ENCODE measurements around the gene SLC5A3.

The SLC5A3 gene

DNA sequence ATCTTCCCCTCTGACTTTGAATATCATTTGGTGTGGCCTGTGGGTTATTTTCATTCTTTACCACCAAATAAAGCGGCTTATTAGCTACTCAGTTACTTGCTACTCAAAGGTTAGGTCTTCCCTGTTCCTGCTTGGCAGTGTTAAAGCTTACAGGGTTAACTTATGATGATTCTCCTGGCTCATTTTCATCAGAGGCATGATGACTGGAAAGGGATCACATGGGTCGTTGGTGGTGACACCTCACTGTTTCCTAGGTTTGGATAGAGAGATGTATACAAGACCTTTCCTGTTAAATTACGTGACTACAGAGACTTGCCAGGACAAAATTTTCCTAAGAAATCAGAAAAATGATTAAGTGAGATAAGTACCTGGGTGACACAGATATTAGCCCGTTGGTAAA, 27.4 kb downstream of the SLC5A3 start:
- no peak for DNase-seq (ENCODE audit: low read depth)

DNA sequence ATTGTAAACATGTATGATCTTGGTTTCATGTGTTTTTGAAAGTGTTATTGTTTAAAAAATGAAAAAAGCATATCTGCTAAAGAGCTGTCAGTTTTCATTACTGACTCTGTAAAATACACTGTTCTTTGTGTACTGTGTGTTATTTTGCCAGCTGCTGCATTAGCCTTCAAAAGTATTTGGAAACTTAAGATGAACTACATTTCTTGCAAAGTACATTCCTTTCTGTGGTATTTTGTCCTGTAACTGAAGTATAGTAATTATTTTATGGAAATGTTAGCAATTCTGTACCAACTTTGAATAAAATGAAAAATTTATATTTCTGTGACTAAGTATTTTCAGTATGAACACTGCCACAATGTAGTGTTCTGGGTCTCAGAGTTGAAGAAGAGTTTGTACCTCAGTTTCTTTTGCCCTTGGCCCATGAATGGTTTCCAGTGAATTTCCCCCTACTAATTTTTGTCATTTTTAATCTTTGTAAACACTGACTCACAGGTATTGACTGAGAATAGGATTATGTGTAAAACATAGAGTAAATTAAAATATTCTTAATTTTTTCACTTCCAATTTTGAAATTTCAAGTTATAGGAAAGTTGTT, 32.7 kb downstream of the SLC5A3 start:
- DNase-seq (ENCODE audit: low read depth): no peak

DNA sequence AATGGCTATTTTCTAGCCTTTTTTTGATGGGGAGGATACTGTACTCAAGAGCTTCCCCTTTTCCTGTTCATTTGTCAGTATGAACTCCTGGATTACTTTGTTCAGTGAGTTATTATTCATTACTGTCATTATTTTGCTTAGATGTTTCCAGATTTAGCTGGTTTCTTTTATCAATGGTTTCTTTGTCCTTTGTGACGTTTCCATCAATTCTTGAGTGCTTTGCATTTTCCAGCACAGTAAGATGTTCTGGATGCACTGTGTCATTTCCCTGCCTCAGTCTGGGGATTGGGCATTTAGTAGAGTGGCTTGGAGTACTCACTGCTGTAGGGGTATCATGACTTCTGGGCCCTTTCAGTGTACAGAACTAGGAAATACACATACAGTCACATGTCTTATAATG, 34.2 kb downstream of the SLC5A3 start:
- no peak for DNase-seq (ENCODE audit: low read depth)

DNA sequence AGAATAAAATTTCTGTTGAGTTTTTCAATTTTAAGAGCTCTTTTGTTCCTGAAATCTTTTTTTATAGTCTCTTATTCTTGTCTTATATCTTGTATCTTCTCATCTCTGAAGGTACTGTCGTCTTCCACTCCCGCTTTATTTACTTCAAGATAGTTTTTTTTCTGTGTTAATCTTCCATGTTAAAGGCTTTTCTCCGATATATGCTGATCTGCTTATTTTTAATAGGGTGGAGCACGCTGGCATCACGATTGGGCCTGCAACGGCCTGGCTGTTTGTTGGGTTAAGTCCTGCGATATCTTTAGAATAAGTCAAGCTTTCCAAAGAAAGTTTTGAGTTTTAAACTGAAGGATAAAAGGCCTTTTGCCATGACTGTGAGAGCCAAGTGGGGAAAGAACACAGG, 35.7 kb downstream of the SLC5A3 start:
- DNase-seq (ENCODE audit: low read depth): no peak

GRCh38 chr21:34110594-34111202, 37.3 kb downstream of the SLC5A3 start:
- DNase-seq (ENCODE audit: low read depth): no peak

GRCh38 chr21:34112316-34113033, 39.1 kb downstream of the SLC5A3 start:
- no peak for DNase-seq (ENCODE audit: low read depth)

DNA sequence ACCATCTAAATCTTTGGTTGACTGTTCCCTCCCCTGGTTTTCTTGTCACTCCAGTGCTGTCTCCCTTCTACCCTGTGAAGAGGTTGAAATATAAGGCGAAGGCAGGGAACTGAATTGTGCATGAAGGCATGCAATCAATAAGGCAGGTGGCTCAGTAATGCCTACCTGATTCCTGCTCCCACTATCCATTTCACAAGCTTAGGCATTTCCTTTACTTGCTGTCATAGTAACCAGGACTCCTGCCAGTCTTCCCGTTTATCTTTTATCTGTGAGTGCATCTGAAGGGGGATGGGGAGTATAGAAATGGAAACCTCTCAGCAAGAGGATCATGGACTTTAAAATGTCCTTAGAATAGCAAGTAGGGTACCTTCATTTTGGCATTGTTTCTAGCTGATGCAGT, 40.5 kb downstream of the SLC5A3 start:
- no peak for DNase-seq (ENCODE audit: low read depth)

DNA sequence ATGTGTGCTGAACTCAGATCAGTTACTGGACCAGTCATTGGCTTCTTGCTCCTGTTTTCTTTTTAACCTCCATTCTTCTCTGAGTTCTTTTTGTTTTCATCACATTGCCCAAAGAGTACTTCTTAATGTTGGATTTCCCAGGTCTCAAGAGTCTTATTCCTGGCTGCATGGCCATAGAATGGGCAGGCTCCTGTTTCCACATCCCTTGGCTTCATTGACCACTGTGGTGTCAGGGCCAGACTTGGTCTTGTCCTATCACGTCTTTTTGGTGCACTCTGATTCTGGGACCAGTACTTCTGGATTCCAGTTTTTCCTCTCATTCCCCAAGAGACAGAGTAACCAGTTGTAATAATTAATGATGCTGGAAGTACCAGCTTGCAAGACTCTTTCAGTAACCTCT, 41.8 kb downstream of the SLC5A3 start:
- DNase-seq (ENCODE audit: low read depth): no peak

DNA sequence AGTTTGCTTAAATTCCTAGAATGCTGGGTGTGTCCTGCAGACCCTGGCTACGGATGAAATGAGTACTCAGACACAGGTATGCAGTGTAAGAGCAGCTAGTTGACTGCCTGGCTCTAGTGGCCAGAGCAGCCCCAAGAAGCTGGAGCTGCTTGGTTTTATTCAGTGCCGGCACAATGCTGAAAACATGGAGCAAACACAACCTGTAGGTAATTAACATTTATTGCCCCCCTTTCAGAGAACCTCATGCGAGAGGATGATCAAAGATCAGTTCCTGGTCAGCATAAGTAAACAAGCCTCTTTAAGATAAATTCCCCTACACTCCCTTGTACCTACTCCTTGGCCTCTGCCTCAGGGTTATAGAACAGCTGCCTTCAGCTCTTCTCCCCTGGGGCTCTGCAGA, 43.2 kb downstream of the SLC5A3 start:
- DNase-seq (ENCODE audit: low read depth): no peak

- DNase-seq (ENCODE audit: low read depth): no peak
Observed at GRCh38 chr21:34120867-34121266, 47.5 kb downstream of the SLC5A3 start.

- no peak for DNase-seq (ENCODE audit: low read depth)
Observed at GRCh38 chr21:34122047-34122446, 48.7 kb downstream of the SLC5A3 start.

Measured in non-pigmented ciliary epithelial cell (primary cell).